ENCODE results near the gene CTSF. TPM values are rescaled to one million over a fixed set of nuclear protein-coding genes. Genes with fewer than 3 reads are reported as not detected.
"Not testable (repeated sequence)": the region's sequence is repeated elsewhere in the genome, so short reads cannot be mapped to it uniquely, and the experiment has no call there.

CTSF gene
- 0.68 and 1.2 TPM in 2 replicates for total RNA-seq

GRCh38 chr11:66568124-66568916 lies at the start of gene CTSF:
TSS of gene CTSF (minus strand) at chr11:66568606. CDS start at chr11:66568486, 120 bp downstream.
- Mint-ChIP-seq H3K9me3 (no peaks in the 10 kb centered on the region), H3K4me1 (peaks cover 5% of the 10 kb centered on the region), H3K4me3 (peak within 1 kb of the TSS; percentile 78), H3K27ac (no peak within 1 kb of the TSS), H3K36me3 (ENCODE audit: low read depth) (no peaks in the 10 kb centered on the region), H3K27me3 (peaks cover 30% of the 10 kb centered on the region)
- intact Hi-C loops (cut with micrococcal nuclease) = no loop called here
- peak; percentile 92 for DNase-seq

- Mint-ChIP-seq H3K4me3 (peak overlapping the region; percentile 98), H3K9me3 (no peaks in the 10 kb centered on the region), H3K4me1 (peaks cover 39% of the 10 kb centered on the region), H3K27ac (peak overlapping the region; percentile 99), H3K36me3 (ENCODE audit: low read depth) (peaks cover 56% of the 10 kb centered on the region), H3K27me3 (peaks cover 2% of the 10 kb centered on the region)
- intact Hi-C loops (cut with micrococcal nuclease) = loop anchor here (5.0 kb wide), 2 partner anchors 40 to 150 kb away; partner anchors contain the start of gene PELI3
- no peak for DNase-seq
These were observed 48.9 kb upstream of the CTSF start for GRCh38 chr11:66617155-66617834.

- Mint-ChIP-seq H3K4me3 (peak within 1 kb of the TSS; percentile 98), H3K27ac (peak within 1 kb of the TSS; percentile 99), H3K9me3 (no peaks in the 10 kb centered on the region), H3K4me1 (peaks cover 33% of the 10 kb centered on the region), H3K27me3 (peaks cover 2% of the 10 kb centered on the region), H3K36me3 (ENCODE audit: low read depth) (peaks cover 50% of the 10 kb centered on the region)
- intact Hi-C loops (cut with micrococcal nuclease) = loop anchor here (1.0 to 5.0 kb wide), 5 partner anchors 22 to 149 kb away; partner anchors contain the start of genes CCDC87, CCS, PELI3 and RBM4
- DNase-seq = peak; percentile 100
These were observed 48.2 kb upstream of the CTSF start, which contains the start of gene RBM14 for GRCh38 chr11:66616379-66617154. TSS of gene RBM14 (plus strand) at chr11:66616630. CDS start at chr11:66616721, 91 bp downstream.

GRCh38 chr11:66614073-66614472 lies 45.7 kb upstream of the CTSF start:
- H3K27me3 Mint-ChIP-seq = peaks cover 2% of the 10 kb centered on the region
- no peaks in the 10 kb centered on the region for H3K9me3 Mint-ChIP-seq
- peaks cover 27% of the 10 kb centered on the region for H3K4me1 Mint-ChIP-seq
- H3K4me3 Mint-ChIP-seq = no peak overlapping the region
- DNase-seq = no peak
- H3K36me3 Mint-ChIP-seq (ENCODE audit: low read depth) = peaks cover 36% of the 10 kb centered on the region
- H3K27ac Mint-ChIP-seq = no peak overlapping the region
- intact Hi-C loops (cut with micrococcal nuclease) = no loop called here

- DNase-seq = no peak
These were observed 44.1 kb upstream of the CTSF start for GRCh38 chr11:66612458-66612857.

GRCh38 chr11:66609721-66610617 lies 41.6 kb upstream of the CTSF start:
- Mint-ChIP-seq H3K4me3 (no peak overlapping the region), H3K4me1 (peaks cover 8% of the 10 kb centered on the region), H3K9me3 (no peaks in the 10 kb centered on the region), H3K27ac (no peak overlapping the region), H3K27me3 (no peaks in the 10 kb centered on the region), H3K36me3 (ENCODE audit: low read depth) (peaks cover 12% of the 10 kb centered on the region)
- no peak for DNase-seq
- intact Hi-C loops (cut with micrococcal nuclease) = no loop called here

More at GRCh38 chr11:66612458-66612857, 44.1 kb upstream of the CTSF start:
- intact Hi-C loops (cut with micrococcal nuclease) = no loop called here
- no peak overlapping the region for H3K27ac Mint-ChIP-seq
- H3K9me3 Mint-ChIP-seq = no peaks in the 10 kb centered on the region
- peaks cover 13% of the 10 kb centered on the region for H3K4me1 Mint-ChIP-seq
- peaks cover 24% of the 10 kb centered on the region for H3K36me3 Mint-ChIP-seq (ENCODE audit: low read depth)
- no peak overlapping the region for H3K4me3 Mint-ChIP-seq
- H3K27me3 Mint-ChIP-seq = peaks cover 2% of the 10 kb centered on the region

GRCh38 chr11:66607126-66607834 lies 38.9 kb upstream of the CTSF start:
- Mint-ChIP-seq H3K4me3 (no peak overlapping the region), H3K4me1 (peaks cover 8% of the 10 kb centered on the region), H3K36me3 (ENCODE audit: low read depth) (peaks cover 18% of the 10 kb centered on the region), H3K27me3 (no peaks in the 10 kb centered on the region), H3K9me3 (no peaks in the 10 kb centered on the region), H3K27ac (no peak overlapping the region)
- no peak for DNase-seq
- intact Hi-C loops (cut with micrococcal nuclease) = no loop called here

- H3K4me1 Mint-ChIP-seq; H3K27ac Mint-ChIP-seq; H3K27me3 Mint-ChIP-seq; H3K9me3 Mint-ChIP-seq; intact Hi-C loops (cut with micrococcal nuclease); H3K4me3 Mint-ChIP-seq; DNase-seq: not testable (repeated sequence)
- H3K36me3 Mint-ChIP-seq (ENCODE audit: low read depth) = peaks cover 21% of the 10 kb centered on the region
These were observed 38.2 kb upstream of the CTSF start for GRCh38 chr11:66606608-66607007.

GRCh38 chr11:66604155-66604554 lies 35.7 kb upstream of the CTSF start:
- Mint-ChIP-seq H3K36me3 (ENCODE audit: low read depth) (peaks cover 25% of the 10 kb centered on the region), H3K9me3 (no peaks in the 10 kb centered on the region), H3K4me1 (no peaks in the 10 kb centered on the region), H3K27ac (no peak overlapping the region), H3K27me3 (no peaks in the 10 kb centered on the region), H3K4me3 (no peak overlapping the region)
- DNase-seq = no peak
- intact Hi-C loops (cut with micrococcal nuclease) = no loop called here

- Mint-ChIP-seq H3K9me3 (no peaks in the 10 kb centered on the region), H3K27ac (no peak overlapping the region), H3K27me3 (no peaks in the 10 kb centered on the region), H3K4me3 (no peak overlapping the region), H3K36me3 (ENCODE audit: low read depth) (peaks cover 25% of the 10 kb centered on the region), H3K4me1 (no peaks in the 10 kb centered on the region)
- intact Hi-C loops (cut with micrococcal nuclease) = no loop called here
- no peak for DNase-seq
These were observed 34.7 kb upstream of the CTSF start for GRCh38 chr11:66603072-66603471.

GRCh38 chr11:66600631-66601233 lies 32.3 kb upstream of the CTSF start:
- peaks cover 21% of the 10 kb centered on the region for H3K36me3 Mint-ChIP-seq (ENCODE audit: low read depth)
- H3K4me3 Mint-ChIP-seq = no peak overlapping the region
- no peaks in the 10 kb centered on the region for H3K27me3 Mint-ChIP-seq
- no peak for DNase-seq
- intact Hi-C loops (cut with micrococcal nuclease) = no loop called here
- peaks cover under 1% of the 10 kb centered on the region for H3K4me1 Mint-ChIP-seq
- H3K9me3 Mint-ChIP-seq = no peaks in the 10 kb centered on the region
- no peak overlapping the region for H3K27ac Mint-ChIP-seq

- intact Hi-C loops (cut with micrococcal nuclease) = no loop called here
These were observed 31.8 kb upstream of the CTSF start for GRCh38 chr11:66600219-66600618.

More at GRCh38 chr11:66600219-66600618, 31.8 kb upstream of the CTSF start:
- H3K4me3 Mint-ChIP-seq = no peak overlapping the region
- no peaks in the 10 kb centered on the region for H3K9me3 Mint-ChIP-seq
- peaks cover 17% of the 10 kb centered on the region for H3K36me3 Mint-ChIP-seq (ENCODE audit: low read depth)
- H3K27ac Mint-ChIP-seq = no peak overlapping the region
- DNase-seq = no peak
- H3K4me1 Mint-ChIP-seq = peaks cover 6% of the 10 kb centered on the region
- no peaks in the 10 kb centered on the region for H3K27me3 Mint-ChIP-seq
